NCI-H187 (cell line): ENCODE results near the gene TMEM143.
"Not testable (repeated sequence)": the region's sequence is repeated elsewhere in the genome, so short reads cannot be mapped to it uniquely, and the experiment has no call there.

ENCODE experiments used
- DNase-seq, 2 experiments: peaks; one replicate each; lab custom pipeline; 2025; lab: John Stamatoyannopoulos, UW

TMEM143 gene

GRCh38 chr19:48391100-48392005 lies 27.6 kb upstream of the TMEM143 start, which contains the start of gene KDELR1:
Gene KDELR1, minus strand, starts transcription at chr19:48391551. Its CDS starts 193 bp downstream, at chr19:48391358.
- peak; percentile 35 to 70 for DNase-seq

DNA sequence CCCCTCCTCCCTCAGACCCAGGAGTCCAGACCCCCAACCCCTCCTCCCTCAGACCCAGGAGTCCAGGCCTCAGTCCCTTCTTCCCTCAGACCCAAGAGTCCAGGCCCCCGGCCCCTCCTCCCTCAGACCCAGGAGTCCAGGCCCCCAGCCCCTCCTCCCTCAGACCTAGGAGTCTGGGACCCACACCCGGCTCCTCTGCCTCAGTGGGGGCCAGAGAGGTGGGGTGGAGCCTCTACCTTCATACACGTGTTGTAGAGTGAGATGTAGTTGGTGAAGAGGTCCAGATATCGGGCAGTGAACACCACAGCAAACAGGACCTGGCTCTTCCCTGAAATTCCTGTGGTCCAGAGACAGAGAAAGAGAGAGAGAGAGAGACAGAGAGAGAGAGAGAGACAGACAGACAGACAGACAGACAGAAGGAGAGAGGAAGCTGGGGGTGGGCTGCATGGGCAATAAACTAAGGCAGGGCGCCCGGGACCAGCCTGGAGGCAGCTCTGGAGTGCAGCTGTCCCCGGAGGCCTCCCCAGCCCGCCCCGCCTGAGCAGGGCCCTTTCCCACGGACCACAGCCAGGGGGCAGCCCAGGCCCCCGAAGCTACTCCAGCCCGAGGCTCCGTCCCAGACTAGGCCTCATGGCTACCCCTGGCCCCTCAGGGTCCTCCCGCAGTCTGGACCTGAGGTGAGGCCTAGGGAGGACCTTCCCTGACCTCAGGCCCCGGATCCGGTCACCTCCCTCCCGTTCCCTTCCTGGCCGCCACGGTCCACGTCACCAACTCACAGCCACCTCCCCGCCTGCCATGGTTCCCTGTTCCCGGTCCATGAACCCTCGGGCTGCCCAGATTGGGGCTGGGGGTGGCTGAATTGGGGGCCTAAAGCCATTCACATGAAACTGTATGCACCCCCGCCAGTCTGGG lies 26.7 kb upstream of the TMEM143 start:
- DNase-seq: no peak

- no peak for DNase-seq
These were observed 23.2 kb upstream of the TMEM143 start for GRCh38 chr19:48386981-48387380.

DNA sequence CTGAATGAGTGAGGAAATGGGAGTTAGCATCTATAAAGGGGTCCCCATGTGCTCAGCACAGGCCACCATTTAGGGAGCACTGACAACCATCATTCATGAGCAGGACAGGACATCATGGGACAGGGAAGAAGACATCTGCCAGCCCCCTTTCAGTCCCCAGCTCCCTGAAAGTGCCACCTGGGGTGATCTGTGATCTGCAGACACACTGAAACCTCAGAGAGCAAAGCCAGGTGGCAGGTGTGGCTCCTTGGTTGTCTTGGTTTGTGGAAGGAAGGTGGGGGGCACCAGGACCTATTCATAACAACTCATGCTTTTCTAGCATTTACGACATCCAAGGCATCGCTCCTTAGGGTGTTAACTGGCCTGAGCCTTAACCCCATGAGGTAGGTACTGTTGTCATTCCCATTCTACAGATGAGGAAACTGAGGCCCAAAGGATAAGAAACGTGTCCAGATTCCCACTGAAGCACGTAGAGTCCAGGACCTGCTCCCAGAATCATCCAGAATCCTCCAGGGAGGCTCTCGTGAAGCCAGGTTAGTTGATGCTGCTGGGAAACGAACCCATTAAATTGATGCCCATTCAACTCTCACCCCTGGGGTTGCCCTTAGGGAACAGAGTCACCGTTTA lies 21.8 kb upstream of the TMEM143 start:
- no peak for DNase-seq

- no peak for DNase-seq
These were observed 18.5 kb upstream of the TMEM143 start for GRCh38 chr19:48382286-48382685.

DNA sequence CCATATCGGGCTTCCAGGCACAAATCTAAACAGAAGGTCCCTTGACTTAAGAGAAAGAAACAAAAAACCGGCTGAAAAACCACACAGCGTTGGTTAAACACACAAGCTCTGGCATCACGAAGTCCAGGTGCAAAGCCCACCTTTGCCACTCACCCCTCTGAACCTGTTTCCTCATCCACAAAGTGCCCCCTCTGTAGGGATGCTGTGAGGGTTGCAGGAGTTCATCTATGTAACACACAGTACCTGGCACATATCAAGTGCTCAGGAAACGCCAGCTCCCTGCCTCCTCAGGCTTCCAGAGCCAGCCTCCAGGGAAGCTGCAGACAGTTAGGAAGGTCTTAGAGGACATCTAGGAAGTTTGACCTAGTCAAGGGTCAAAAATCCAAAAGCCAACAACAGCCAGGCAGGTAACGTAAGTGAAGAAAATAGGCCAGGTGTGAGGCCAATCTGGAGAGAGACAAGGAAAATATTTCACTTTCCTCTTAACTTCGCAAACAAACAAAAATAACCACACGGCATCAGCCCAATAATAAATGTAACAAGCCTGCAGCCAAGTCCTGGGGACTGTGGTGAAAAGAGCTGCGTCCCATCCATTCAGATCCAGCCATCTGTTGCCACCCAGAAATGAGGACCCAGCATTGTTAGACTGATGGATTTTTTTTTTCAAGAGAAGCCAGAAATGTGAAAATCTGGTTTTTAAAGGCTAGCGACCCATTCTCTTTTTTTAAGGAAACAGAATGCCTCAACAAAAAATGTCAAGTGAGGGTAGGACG lies 17.6 kb upstream of the TMEM143 start:
- no peak for DNase-seq

DNA sequence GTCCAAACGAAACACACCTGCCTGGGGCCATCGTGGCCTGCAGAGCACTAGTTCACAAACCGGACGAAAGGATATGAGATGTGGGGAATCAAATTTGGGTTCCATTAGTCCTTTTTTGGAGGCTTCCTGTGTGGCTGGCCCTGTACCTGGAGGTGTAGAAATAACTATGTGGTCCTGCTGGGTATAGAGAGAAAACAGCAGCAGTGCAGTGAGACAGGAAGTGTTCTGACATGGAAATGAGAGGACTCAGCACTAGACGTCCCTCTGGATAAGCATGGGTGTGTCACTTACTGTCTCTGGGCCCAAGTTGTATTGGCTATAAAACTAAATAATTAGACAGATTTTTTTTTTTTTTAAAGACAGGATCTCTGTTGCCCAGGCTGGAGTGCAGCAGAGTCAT lies 15.3 kb upstream of the TMEM143 start:
- no peak for DNase-seq

GRCh38 chr19:48378194-48378570 lies 14.4 kb upstream of the TMEM143 start:
- DNase-seq: no peak

DNA sequence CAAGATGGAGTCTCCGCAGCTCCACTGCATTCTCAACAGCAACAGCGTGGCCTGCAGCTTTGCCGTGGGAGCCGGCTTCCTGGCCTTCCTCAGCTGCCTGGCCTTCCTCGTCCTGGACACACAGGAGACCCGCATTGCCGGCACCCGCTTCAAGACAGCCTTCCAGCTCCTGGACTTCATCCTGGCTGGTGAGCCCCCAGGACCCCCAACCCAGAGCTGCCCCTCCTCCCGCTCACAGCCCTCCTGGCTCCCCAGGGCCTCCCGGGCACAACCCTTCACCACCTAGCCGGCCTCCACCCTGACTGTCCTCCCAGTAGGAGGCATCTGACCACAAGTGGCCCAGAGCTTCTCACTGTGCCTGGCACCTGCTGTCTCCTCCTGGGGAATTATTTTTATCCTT lies 9.8 kb upstream of the TMEM143 start:
- no peak for DNase-seq

GRCh38 chr19:48372904-48373303 lies 9.2 kb upstream of the TMEM143 start:
- DNase-seq: peak; percentile 90 to 91

DNA sequence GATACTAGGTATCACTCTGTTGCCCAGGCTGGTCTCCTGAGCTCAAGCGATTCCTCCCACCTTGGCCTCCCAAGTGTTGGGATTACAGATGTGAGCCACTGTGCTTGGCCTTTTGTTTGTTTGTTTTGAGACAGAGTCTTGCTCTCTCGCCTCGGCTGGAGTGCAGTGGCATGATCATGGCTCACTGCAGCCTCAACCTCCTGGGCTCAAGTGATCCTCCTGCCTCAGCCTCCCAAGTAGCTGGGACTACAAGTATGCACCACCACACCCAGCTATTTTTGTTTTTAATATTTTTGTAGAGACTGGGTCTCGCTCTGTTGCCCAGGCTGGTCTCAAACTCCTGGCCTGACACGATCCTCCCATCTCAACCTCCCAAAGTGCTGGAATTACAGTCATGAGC lies 8.0 kb upstream of the TMEM143 start:
- DNase-seq: not testable (repeated sequence)

DNA sequence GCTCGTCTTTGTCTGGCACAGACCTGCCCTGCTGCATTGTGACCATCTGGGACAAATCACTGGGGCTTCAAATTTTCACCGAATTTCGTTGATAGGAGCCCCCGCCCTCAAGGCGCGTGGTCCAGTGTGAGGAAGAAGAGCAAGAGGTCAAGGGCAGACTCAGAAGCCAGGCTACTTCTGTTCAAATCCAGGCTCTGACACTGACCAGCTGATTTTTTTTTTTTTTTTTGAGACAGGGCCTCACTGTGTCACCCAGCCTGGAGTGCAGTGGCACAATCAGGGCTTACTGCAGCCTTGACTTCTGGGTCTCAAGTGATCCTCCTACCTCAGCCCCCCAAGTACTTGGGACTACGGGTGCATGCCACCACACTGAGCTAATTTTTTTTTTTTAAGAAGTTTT lies 7.6 kb upstream of the TMEM143 start:
- DNase-seq: no peak

DNA sequence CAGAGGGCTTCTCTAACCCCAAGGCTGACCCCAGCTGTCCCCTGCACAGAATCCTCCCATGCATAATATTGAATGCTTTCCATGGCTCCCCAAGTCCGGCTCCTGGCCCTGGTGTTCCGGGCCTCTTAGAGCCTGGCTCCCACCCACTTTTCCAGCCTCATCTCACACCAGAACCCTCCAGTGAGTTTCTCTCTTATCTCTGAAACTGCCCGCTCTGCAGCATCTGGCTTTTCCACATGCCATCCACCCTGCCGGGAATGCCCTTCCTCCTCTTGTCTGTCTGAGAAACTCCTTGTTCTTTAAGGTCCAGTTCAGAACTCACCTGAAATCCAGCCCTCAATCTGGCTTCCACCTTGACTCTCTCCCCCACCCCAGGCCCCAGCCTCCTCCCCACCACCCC lies 7.2 kb upstream of the TMEM143 start:
- no peak for DNase-seq

- DNase-seq: peak; percentile 50 to 67
These were observed 5.2 kb upstream of the TMEM143 start for GRCh38 chr19:48368936-48369335.

DNA sequence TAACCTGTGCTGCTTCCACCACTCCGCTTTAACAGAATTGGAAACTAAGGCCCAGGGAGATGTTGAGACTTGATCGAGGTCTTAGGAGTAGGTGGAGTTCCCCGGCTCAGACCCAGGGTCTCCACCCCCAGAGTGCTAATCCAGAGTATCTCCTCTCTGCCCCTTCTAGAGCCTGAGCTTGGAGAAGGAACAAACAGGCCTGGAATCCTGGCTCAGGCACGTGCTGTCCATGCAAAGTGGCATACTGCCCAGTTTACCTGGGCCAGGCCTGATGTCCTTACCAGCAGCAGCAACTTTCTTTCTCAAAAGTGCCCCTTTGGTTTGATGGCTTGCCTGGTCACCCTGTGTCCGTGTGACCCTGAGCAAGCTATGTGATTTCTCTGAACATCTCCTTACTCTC lies 4.1 kb upstream of the TMEM143 start:
- no peak for DNase-seq

GRCh38 chr19:48365602-48366001 lies 1.9 kb upstream of the TMEM143 start:
- no peak for DNase-seq

DNA sequence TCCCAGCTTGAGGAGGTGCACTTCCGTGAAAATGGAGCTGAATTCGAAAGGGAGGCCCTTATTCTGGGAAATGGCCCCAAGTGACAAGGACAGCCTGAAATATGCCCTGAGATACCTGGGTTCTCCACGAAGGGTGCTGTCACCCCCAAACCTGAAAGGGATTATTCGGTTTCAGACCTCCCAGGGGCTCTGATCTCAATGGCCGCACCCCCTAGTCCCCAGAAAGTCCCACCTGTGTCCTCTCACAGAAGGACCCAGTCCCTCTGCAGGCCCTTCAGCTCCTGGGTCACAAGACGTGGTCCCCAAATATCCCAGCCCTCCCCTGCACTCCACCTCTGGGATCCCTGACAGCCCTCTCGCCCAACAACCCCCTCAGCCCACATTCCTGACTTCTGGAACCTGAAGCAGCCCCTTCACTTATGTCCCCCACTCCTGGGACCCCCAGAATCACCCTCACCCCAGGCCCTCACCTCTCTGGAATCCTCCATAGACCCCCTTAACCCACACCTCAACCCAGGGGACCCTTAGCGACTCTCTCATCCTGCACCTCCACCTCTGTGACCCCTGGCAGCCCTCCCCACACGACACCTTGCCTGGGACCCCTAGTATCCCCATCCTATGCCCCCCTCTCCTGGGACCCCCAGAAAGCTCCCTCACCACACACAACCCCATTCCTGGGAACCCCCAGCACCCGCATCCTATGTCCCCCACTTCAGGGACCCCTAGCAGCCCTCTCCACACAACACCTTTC lies 1.0 kb upstream of the TMEM143 start:
- DNase-seq: no peak

DNA sequence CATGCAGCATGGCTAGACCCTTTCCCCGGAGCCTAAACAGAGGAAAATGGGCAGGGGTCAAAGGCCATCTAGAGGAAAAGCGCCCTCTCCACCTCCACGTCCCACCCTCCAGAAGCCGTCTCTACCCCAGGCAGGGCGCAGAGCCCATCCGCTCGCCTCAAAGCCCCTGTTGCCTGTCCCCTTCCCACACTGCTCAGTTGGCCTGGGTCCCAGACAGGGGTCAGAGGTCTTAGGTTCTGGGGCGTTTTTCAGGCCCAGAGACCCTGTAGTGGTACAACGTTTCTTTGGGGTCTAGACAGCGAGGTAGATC lies 285 bp downstream of the TMEM143 start:
- no peak for DNase-seq

- peak; percentile 95 to 98 for DNase-seq
These were observed 832 bp downstream of the TMEM143 start for GRCh38 chr19:48362716-48363499.

DNA sequence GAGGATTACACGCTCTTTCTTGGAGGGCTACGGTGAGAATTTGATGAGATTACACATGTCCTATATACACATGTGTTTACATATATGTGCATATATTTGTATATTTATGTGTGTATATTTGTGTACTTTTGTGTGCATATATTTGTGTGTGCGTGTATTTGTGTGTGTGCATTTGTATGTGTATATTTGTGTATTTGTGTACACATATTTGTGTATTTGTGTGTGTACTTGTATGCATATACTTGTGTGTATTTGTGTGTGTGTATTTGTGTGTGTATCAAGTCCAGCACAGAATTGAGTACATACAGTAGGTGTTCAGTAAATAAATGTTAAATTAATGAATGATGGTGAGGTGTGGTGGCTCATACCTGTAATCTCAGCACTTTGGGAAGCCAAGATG lies 1.8 kb downstream of the TMEM143 start:
- no peak for DNase-seq
